HEK293 (cell line): ENCODE data around the gene SMPDL3A.

ENCODE experiments used
- CTCF ChIP-seq: fragments of 450-650 bp; formaldehyde crosslinking; IDR thresholded peaks from 2 replicates; pipeline ENCODE4 v1.5.1; 2016; ENCODE audit warnings: missing biosample characterization, missing genetic modification characterization
- PATZ1 ChIP-seq: fragments of 450-650 bp; formaldehyde crosslinking; IDR thresholded peaks from 2 replicates; pipeline ENCODE4 v1.5.1; 2016; ENCODE audit warnings: missing biosample characterization, missing genetic modification characterization
- REPIN1 ChIP-seq: fragments of 450-650 bp; formaldehyde crosslinking; IDR thresholded peaks from 2 replicates; pipeline ENCODE4 v1.5.1; 2017; ENCODE audit warnings: missing biosample characterization, missing genetic modification characterization, low read depth
- SP2 ChIP-seq: fragments of 450-650 bp; formaldehyde crosslinking; IDR thresholded peaks from 2 replicates; pipeline ENCODE4 v1.5.1; 2016; ENCODE audit warnings: missing biosample characterization, missing genetic modification characterization
- YY1 ChIP-seq: fragments of 450-650 bp; formaldehyde crosslinking; IDR thresholded peaks from 2 replicates; pipeline ENCODE4 v1.5.1; 2018; ENCODE audit warnings: missing biosample characterization, missing genetic modification characterization
- ZBTB48 ChIP-seq: fragments of 450-650 bp; formaldehyde crosslinking; IDR thresholded peaks from 2 replicates; pipeline ENCODE4 v1.5.1; 2016; ENCODE audit warnings: missing biosample characterization, missing genetic modification characterization
- ZNF10 ChIP-seq: fragments of 450-650 bp; formaldehyde crosslinking; IDR thresholded peaks from 2 replicates; pipeline ENCODE4 v1.5.1; 2017; ENCODE audit warnings: missing biosample characterization, missing genetic modification characterization
- ZNF211 ChIP-seq: fragments of 450-650 bp; formaldehyde crosslinking; IDR thresholded peaks from 2 replicates; pipeline ENCODE4 v1.5.1; 2016; ENCODE audit warnings: low read depth, missing biosample characterization, missing genetic modification characterization
- ZNF423 ChIP-seq: fragments of 450-650 bp; formaldehyde crosslinking; IDR thresholded peaks from 2 replicates; pipeline ENCODE4 v1.5.1; 2016; ENCODE audit warnings: missing biosample characterization, missing genetic modification characterization
- ZNF585B ChIP-seq: fragments of 450-650 bp; formaldehyde crosslinking; IDR thresholded peaks from 2 replicates; pipeline ENCODE4 v1.5.1; 2016; ENCODE audit warnings: missing biosample characterization, missing genetic modification characterization
- ZNF701 ChIP-seq: fragments of 450-650 bp; formaldehyde crosslinking; IDR thresholded peaks from 2 replicates; pipeline ENCODE4 v1.5.1; 2016; ENCODE audit warnings: missing biosample characterization, missing genetic modification characterization
- ZNF707 ChIP-seq: fragments of 450-650 bp; formaldehyde crosslinking; IDR thresholded peaks from 2 replicates; pipeline ENCODE4 v1.5.1; 2016; ENCODE audit warnings: missing biosample characterization, missing genetic modification characterization
- TF ChIP-seq, protein P1 (sequence below): fragments of 450-650 bp; formaldehyde crosslinking; IDR thresholded peaks from 2 replicates; pipeline ENCODE4 v1.5.1; 2016; ENCODE audit warnings: missing biosample characterization, missing genetic modification characterization, low read depth
- TF ChIP-seq, protein P2 (sequence below): fragments of 450-650 bp; formaldehyde crosslinking; IDR thresholded peaks from 2 replicates; pipeline ENCODE4 v1.5.1; 2016; ENCODE audit warnings: missing biosample characterization, missing genetic modification characterization

GRCh38 chr6:122752459-122752858, 36.6 kb upstream of the SMPDL3A start:
- TF ChIP-seq YY1 (tag by site-specific recombination) (no peak), ZNF211 (tag by site-specific recombination) (no peak), CTCF (no peak), ZNF423 (tag by site-specific recombination) (no peak), PATZ1 (tag by site-specific recombination) (no peak), ZNF10 (tag by site-specific recombination) (no peak), REPIN1 (tag by site-specific recombination) (no peak), SP2 (tag by site-specific recombination) (no peak), ZBTB48 (tag by site-specific recombination) (no peak), ZNF707 (tag by site-specific recombination) (no peak), ZNF585B (tag by site-specific recombination) (no peak), ZNF701 (no peak)
- TF ChIP-seq, protein P1, sequence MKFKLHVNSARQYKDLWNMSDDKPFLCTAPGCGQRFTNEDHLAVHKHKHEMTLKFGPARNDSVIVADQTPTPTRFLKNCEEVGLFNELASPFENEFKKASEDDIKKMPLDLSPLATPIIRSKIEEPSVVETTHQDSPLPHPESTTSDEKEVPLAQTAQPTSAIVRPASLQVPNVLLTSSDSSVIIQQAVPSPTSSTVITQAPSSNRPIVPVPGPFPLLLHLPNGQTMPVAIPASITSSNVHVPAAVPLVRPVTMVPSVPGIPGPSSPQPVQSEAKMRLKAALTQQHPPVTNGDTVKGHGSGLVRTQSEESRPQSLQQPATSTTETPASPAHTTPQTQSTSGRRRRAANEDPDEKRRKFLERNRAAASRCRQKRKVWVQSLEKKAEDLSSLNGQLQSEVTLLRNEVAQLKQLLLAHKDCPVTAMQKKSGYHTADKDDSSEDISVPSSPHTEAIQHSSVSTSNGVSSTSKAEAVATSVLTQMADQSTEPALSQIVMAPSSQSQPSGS: no peak
- TF ChIP-seq, protein P2, sequence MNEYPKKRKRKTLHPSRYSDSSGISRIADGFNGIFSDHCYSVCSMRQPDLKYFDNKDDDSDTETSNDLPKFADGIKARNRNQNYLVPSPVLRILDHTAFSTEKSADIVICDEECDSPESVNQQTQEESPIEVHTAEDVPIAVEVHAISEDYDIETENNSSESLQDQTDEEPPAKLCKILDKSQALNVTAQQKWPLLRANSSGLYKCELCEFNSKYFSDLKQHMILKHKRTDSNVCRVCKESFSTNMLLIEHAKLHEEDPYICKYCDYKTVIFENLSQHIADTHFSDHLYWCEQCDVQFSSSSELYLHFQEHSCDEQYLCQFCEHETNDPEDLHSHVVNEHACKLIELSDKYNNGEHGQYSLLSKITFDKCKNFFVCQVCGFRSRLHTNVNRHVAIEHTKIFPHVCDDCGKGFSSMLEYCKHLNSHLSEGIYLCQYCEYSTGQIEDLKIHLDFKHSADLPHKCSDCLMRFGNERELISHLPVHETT: no peak
